OCI-LY7 (cell line): ENCODE results near the gene GPS2. TPM values are rescaled to one million over a fixed set of nuclear protein-coding genes. Genes with fewer than 3 reads are reported as not detected.

ENCODE experiments used
- BruUV-seq: library from RNA; stranded (reverse); fragments of 400-500 nt; replicated peaks from 2 replicates; lab custom pipeline; 2021; lab: Mats Ljungman, UMichigan
- CTCF ChIA-PET: fragments of 300-600 bp; sonication (Branson Sonifier 250); formaldehyde crosslinking; loops from one replicate; lab custom pipeline; 2022; ENCODE audit warnings: antibody characterized with exemption; ENCODE audit not compliant: unreplicated experiment; lab: Charles Lee
- POLR2A ChIA-PET: fragments of 300-600 bp; sonication (Branson Sonifier 250); formaldehyde crosslinking; loops from one replicate; lab custom pipeline; 2022; ENCODE audit warnings: antibody characterized with exemption; lab: Charles Lee
- DNase-seq: peaks from one replicate; pipeline ENCODE4 v3.0.0-alpha.2; 2015; ENCODE audit warnings: low spot score
- H2AFZ ChIP-seq: fragments of 200-600 bp; sonication (generic), shearing (Covaris generic); 2 replicates; pipeline ENCODE4 v1.6.1; 2014; ENCODE audit warnings: mild to moderate bottlenecking, antibody characterized with exemption, low read length, moderate library complexity
- H3K27ac ChIP-seq: fragments of 200-600 bp; sonication (generic); 2 replicates; pipeline ENCODE4 v1.5.1; 2014; ENCODE audit warnings: mixed run types, low read depth, mild to moderate bottlenecking, moderate library complexity, low read length, inconsistent platforms; ENCODE audit not compliant: poor library complexity, severe bottlenecking
- H3K36me3 ChIP-seq: fragments of 200-600 bp; sonication (generic); 2 replicates; pipeline ENCODE4 v1.6.1; 2014; ENCODE audit warnings: mild to moderate bottlenecking, antibody characterized with exemption, low read length, moderate library complexity, mixed read lengths; ENCODE audit not compliant: insufficient read depth
- H3K4me1 ChIP-seq: fragments of 200-600 bp; sonication (generic); 2 replicates; pipeline ENCODE4 v1.5.1; 2014; ENCODE audit warnings: mild to moderate bottlenecking, low read length; ENCODE audit not compliant: insufficient read depth, poor library complexity, severe bottlenecking
- H3K4me2 ChIP-seq: fragments of 200-600 bp; sonication (generic); 2 replicates; pipeline ENCODE4 v1.6.1; 2014; ENCODE audit warnings: mild to moderate bottlenecking, low read length
- H3K4me3 ChIP-seq: fragments of 200-600 bp; sonication (generic); 2 replicates; pipeline ENCODE4 v1.5.1; 2014; ENCODE audit warnings: mild to moderate bottlenecking, low read depth, low read length; ENCODE audit not compliant: poor library complexity, severe bottlenecking
- H3K79me2 ChIP-seq: fragments of 200-600 bp; sonication (generic); 2 replicates; pipeline ENCODE4 v1.6.1; 2016; ENCODE audit warnings: low read depth, mild to moderate bottlenecking, low read length, moderate library complexity, mixed read lengths; ENCODE audit not compliant: insufficient read depth
- H3K9me2 ChIP-seq: fragments of 200-600 bp; sonication (generic); 2 replicates; pipeline ENCODE4 v1.6.1; 2016; ENCODE audit warnings: mild to moderate bottlenecking, low read length, mixed read lengths; ENCODE audit not compliant: insufficient read depth
- H3K9me3 ChIP-seq: fragments of 200-600 bp; sonication (generic); 2 replicates; pipeline ENCODE4 v1.6.1; 2014; ENCODE audit warnings: mild to moderate bottlenecking, mixed run types, low read length, mixed read lengths
- H4K20me1 ChIP-seq: fragments of 200-600 bp; sonication (generic); 2 replicates; pipeline ENCODE4 v1.6.1; 2014; ENCODE audit warnings: mild to moderate bottlenecking, antibody characterized with exemption, low read length, moderate library complexity, mixed read lengths; ENCODE audit not compliant: insufficient read depth
- CTCF ChIP-seq: fragments of 200-600 bp; sonication (generic); conservative IDR thresholded peaks from 2 replicates; pipeline ENCODE4 v1.5.1; 2014; ENCODE audit warnings: mild to moderate bottlenecking, antibody characterized with exemption, low read length, moderate library complexity, mixed read lengths
- EZH2phosphoT487 ChIP-seq: fragments of 200-600 bp; sonication (generic); IDR thresholded peaks from 2 replicates; pipeline ENCODE4 v1.6.1; 2018; ENCODE audit warnings: low read depth, borderline replicate concordance, mild to moderate bottlenecking, mixed run types, antibody characterized with exemption, low read length, moderate library complexity, mixed read lengths
- intact Hi-C: fragments of 100-400 bp; cut with micrococcal nuclease; formaldehyde crosslinking; loops from one replicate; pipeline ENCODE4 v1.10.0; 2022; ENCODE audit not compliant: unreplicated experiment
- total RNA-seq, 2 experiments: library from RNA; depleted of rRNA in 1 of 2; stranded (reverse); fragments of >200 nt in 1 of 2; shearing (Covaris generic) in 1 of 2; gene quantifications; 2 replicates each; pipeline ENCODE4 v1.2.3, GENCODE V29; 2014 to 2022

The GPS2 gene
- total RNA-seq, 2 experiments from 2014 or later: 70.5 to 75.0 TPM

DNA sequence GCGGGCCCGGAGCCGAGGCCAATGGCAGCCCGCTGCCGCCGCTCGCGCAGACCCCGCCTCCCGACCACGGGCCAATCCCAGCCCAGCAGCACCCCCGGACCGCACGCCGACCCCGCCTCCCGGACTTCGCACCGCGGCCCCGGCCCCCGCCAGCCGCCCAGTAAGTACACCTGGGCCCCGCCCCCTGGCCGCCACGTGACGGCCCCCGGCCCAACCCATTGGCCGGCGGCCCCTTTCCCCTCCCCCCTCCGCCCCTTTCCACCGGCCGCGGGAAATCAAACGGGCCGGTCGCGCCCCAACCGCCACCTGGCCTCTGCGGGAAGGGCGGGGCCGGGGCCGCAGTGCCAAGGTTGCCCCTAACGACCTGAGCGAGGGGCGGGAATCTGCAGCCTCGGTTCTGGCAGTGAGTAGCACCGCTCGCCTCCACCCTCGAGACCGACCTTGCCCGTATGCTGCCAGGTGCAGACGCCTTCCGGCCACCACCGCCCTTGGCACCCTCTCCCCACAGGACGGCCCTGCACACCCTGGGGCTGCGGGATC is 20.5 kb downstream of the GPS2 start, which contains the start of gene YBX2:
Gene YBX2, minus strand, starts transcription at position 26 of the 540 bp plus-strand sequence. CDS start 139 bp downstream, outside the sequence.
- no peaks in the 10 kb centered on the region for H4K20me1 ChIP-seq
- H3K9me3 ChIP-seq: no peaks in the 10 kb centered on the region
- BruUV-seq: no TSS peak
- ChIA-PET CTCF (no interaction called here), POLR2A (no interaction called here)
- peak within 1 kb of the TSS; percentile 70 for H3K4me3 ChIP-seq
- no peaks in the 10 kb centered on the region for H3K9me2 ChIP-seq
- H3K79me2 ChIP-seq: no peaks in the 10 kb centered on the region
- peak within 1 kb of the TSS; percentile 66 for H3K27ac ChIP-seq
- peaks cover 35% of the 10 kb centered on the region for H3K4me1 ChIP-seq
- no peaks in the 10 kb centered on the region for H3K36me3 ChIP-seq
- TF ChIP-seq EZH2phosphoT487: no peak
- no peak for TF ChIP-seq CTCF
- peak within 1 kb of the TSS; percentile 78 for H3K4me2 ChIP-seq
- peak within 1 kb of the TSS; percentile 65 for H2AFZ ChIP-seq
- intact Hi-C loops: loop anchor here (5.0 kb wide), 1 partner anchor 247 kb away; no protein-coding TSS in a partner anchor
- DNase-seq: peak; percentile 94

- Histone ChIP-seq H3K27ac (no peak overlapping the region), H3K36me3 (no peaks in the 10 kb centered on the region), H4K20me1 (no peaks in the 10 kb centered on the region), H3K9me2 (no peaks in the 10 kb centered on the region), H3K79me2 (no peaks in the 10 kb centered on the region), H3K4me3 (no peak overlapping the region), H3K4me2 (peak overlapping the region; percentile 13; the same call in 1 of the 2 replicates), H3K4me1 (peaks cover 35% of the 10 kb centered on the region), H2AFZ (no peak overlapping the region), H3K9me3 (no peaks in the 10 kb centered on the region)
- intact Hi-C loops: no loop called here
- no peak for TF ChIP-seq EZH2phosphoT487
- TF ChIP-seq CTCF: no peak
- DNase-seq: no peak
- CTCF ChIA-PET: no interaction called here
- POLR2A ChIA-PET: no interaction called here
- BruUV-seq: no TSS peak
These were observed 21.1 kb downstream of the GPS2 start for GRCh38 chr17:7293816-7294613.

- no peak overlapping the region for H3K27ac ChIP-seq
- H3K4me2 ChIP-seq: no peak overlapping the region
- BruUV-seq: no TSS peak
- no peak overlapping the region for H2AFZ ChIP-seq
- no peaks in the 10 kb centered on the region for H3K79me2 ChIP-seq
- no peak for TF ChIP-seq EZH2phosphoT487
- no peak for TF ChIP-seq CTCF
- H3K4me1 ChIP-seq: peaks cover 35% of the 10 kb centered on the region
- no peak overlapping the region for H3K4me3 ChIP-seq
- intact Hi-C loops: no loop called here
- H4K20me1 ChIP-seq: no peaks in the 10 kb centered on the region
- H3K36me3 ChIP-seq: no peaks in the 10 kb centered on the region
- ChIA-PET CTCF (no interaction called here), POLR2A (no interaction called here)
- DNase-seq: no peak
- no peaks in the 10 kb centered on the region for H3K9me3 ChIP-seq
- no peaks in the 10 kb centered on the region for H3K9me2 ChIP-seq
These were observed 22.0 kb downstream of the GPS2 start for GRCh38 chr17:7293159-7293558.
